Measurements from ENCODE around the gene ANO9.
A peak's percentile ranks its signal among the peaks of the same experiment; 100 is the strongest.

The ANO9 gene, protein sequence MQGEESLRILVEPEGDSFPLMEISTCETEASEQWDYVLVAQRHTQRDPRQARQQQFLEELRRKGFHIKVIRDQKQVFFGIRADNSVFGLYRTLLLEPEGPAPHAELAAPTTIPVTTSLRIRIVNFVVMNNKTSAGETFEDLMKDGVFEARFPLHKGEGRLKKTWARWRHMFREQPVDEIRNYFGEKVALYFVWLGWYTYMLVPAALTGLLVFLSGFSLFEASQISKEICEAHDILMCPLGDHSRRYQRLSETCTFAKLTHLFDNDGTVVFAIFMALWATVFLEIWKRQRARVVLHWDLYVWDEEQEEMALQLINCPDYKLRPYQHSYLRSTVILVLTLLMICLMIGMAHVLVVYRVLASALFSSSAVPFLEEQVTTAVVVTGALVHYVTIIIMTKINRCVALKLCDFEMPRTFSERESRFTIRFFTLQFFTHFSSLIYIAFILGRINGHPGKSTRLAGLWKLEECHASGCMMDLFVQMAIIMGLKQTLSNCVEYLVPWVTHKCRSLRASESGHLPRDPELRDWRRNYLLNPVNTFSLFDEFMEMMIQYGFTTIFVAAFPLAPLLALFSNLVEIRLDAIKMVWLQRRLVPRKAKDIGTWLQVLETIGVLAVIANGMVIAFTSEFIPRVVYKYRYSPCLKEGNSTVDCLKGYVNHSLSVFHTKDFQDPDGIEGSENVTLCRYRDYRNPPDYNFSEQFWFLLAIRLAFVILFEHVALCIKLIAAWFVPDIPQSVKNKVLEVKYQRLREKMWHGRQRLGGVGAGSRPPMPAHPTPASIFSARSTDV
- 22.5 to 124 (median 58.0) reads per million in 4 experiments for total RNA-seq

DNA sequence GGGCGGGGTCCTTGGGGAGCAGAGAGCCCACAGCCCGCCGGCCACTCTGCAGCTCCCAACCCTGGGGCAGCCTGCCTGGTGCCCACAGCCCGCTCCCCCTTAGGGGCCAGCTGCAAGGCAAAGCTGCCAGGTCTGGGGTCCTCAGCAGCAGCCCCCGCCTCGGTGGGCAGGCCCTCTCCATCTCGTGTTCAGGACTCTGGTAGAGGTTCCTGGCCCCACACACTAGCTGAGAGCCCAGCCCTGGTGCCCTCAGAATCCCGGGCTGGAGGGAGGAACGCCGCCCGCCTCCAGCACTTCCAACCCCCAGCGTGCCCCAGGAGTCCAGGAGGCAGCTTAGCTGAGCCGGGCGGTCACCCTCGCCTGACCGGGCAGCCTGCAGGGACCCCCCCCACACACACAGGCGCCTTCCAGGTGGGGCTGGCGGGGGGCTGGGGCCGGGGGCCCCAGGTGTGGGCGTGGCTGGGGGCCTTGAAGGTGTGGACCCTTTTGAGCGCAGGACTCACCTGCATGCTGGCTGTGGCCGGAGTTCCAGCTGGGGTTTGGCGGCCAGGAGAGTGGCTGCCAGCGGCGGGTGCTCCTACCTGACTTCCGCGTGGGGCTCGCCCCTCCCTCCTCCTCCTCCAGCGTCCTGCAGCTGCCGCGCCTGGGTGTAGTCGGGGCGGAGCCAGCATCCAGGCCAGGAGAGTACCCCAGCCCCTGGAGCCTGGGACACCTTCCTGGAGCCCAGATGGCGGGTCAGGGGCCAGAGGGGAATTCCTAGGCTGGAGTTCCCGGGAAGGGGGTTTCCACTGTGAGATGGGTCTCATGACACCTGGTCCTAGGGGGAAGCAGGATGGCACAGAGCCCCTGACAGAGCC, at the start of gene ANO9:
TSS of gene ANO9 (minus strand) at position 594 of the 857 bp plus-strand sequence. CDS start at position 509, 85 bp downstream.
- DNase-seq = peak; percentile 51

DNA sequence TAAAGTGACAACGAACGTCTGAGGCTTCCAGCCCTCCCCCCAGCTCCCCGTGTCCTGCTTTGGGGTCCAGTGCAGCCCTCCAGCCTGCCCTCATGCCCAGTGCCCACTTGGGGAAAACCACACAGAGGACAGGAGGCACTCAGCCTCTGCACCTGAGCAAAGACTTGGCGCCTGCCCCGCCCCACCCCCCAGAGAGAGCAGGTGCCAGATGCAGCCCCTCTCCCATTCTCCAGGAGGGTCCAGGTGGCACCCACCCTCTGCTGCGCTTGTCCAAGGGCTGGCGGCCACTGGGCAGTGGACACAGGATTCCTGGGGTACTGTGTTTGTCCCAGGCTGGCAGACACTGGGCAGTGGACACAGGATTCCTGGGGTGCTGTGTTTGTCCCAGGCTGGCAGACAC, 49.5 kb upstream of the ANO9 start:
- no peak for DNase-seq

DNA sequence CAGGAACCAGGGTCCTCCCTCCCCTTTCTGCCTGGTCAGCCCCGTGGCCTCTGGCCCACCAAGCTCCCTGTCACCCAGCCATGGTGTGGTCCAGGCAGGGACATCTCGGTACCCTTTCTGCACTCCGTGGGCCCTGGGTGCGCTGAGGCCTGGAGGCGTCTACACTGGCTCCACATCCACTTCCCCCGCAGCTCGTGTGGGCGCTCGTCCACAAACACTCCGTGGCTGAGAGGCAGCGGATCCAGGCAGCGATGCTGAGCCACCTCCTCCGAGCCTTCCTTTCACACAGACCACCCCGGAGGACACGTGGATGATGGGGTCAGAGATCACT, 49.1 kb upstream of the ANO9 start:
- no peak for DNase-seq

DNA sequence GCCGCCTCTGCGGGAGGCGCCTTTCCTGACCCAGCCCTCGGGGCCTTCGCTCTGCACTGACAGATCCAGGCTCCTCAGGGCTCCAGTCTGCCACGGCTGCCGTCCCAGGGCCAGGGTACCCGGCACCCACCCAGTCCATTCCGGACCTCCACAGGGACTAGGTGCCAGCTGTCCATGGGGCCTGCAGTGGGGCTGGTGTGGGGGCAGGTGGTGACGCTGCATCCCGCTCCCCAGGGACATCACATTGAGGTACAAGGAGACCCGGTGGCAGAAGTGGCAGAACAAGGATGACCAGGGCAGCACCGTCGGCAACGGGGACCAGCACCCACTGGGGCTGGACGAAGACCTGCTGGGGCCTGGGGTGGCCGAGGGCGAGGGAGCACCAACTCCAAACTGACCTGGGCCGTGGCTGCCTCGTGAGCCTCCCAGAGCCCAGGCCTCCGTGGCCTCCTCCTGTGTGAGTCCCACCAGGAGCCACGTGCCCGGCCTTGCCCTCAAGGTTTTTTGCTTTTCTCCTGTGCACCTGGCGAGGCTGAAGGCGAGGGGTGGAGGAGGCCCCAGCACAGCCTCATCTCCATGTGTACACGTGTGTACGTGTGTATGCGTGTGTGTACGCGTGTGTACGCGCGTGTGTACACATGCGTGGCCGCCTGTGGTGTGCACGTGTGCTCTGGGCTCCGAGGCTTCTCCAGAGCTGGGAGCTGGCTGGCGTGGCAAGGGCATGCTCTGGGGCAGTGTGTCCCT, 48.5 kb upstream of the ANO9 start:
- no peak for DNase-seq

DNA sequence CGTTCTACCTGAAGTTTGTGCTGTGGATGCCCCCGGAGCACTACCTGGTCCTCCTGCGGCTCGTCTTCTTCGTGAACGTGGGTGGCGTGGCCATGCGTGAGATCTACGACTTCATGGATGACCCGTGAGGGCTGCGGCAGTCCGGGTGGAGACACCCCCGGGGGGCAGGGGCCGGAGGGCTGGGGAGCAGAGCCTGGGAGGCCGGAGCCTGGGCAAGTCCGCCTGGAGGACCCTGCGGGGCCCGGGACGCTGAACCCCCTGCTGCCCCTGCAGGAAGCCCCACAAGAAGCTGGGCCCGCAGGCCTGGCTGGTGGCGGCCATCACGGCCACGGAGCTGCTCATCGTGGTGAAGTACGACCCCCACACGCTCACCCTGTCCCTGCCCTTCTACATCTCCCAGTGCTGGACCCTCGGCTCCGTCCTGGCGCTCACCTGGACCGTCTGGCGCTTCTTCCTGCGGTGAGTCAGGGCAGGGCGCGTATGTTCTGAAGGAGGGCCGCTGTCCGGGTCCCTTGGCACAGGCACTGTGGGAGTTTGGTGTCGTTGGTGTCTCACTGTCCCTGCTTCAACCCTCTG, 47.9 kb upstream of the ANO9 start:
- no peak for DNase-seq

DNA sequence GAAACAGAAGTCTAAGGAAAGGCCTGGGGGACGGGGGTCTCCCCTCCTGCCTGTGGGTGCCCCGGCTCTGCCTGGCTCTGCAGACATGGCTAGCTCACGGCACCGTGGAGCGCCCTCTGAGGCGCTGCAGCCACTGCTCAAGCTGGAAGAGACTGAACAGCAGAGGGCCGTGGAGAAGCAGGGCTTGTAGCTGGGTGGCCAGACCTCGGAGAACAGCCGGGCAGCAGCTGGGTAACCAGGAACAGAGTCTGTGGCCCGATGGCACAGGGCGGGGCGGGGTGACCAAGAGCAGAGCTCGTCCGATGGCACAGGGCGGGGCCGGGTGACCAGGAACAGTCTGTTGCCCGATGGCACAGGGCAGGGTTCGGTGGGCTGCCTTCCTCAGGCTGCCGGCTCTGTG, 47.2 kb upstream of the ANO9 start:
- DNase-seq = no peak

DNA sequence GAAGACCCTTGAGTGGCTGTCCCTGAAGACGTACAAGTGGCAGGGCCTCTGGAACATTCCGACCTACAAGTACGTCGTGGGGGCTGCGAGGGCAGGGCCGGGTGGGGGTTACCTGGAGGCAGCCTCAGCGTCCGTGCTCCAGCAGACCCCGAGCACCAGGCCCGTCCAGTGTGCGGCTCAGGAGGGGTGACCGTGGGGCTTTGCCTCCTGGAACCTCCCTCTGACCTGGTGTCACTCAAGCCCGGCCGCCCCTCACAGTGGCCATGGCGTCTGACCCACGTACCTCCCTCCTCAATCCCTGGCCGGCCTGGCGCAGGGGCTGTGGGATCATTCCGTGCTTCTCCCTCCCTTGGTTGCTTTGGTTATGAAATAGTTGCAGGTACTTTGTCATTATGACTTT, 46.8 kb upstream of the ANO9 start:
- DNase-seq = no peak

DNA sequence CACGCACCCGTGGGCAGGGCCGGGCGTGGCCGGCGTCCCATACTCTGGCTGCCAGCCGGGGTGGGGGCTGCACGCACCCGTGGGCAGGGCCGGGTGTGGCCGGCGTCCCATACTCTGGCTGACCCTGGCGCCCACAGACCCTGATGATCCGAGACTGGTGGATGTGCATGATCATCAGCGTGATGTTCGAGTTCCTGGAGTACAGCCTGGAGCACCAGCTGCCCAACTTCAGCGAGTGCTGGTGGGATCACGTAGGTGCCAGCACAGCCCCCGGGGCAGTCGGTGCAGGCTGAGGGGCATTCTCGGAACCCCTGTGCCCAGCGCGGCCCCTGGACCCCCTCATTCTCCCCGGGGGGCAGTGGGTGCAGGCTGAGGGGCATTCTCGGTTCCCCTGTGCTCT, 46.3 kb upstream of the ANO9 start:
- no peak for DNase-seq

DNA sequence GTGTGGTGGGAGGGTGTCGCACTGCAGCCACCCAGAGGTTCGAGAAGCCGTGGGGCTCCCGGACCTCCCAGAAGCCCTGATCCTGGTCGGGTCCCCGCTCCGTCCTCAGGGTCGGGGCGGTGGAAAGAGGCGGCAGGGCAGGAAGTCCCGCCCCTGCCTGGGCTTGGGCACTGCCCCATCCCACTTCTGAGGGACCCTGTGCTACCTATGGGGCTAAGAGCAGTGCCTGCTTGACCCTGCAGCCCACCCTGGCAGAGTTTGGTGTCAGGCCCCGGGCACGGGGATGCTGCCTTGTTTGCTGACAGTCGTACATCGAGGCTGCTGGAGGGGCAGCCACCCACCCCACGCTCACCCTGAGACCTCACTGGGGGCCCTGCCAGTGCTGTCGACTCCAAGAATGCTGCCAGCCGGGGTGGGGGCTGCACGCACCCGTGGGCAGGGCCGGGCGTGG, 45.8 kb upstream of the ANO9 start:
- DNase-seq = no peak

DNA sequence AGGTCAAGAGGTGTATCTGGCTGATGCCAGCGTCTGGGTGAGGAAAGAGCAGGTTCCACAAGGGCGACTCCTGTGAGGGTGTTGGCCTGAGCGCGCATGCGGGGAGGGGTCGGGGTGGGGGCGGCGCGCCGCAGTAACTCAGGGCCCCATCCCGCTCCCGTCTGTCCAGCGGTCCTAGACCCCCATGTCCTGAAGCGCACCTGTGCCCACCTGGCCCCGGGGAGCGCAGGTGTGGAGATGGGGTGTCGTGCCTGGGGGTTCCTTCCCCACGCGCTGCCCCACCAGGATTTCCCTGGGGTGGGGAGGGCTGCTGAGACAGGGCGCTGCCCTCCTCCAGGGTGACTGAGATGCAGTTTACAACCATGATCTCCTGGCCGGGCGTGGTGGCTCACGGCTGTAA, 44.4 kb upstream of the ANO9 start:
- DNase-seq = no peak

DNA sequence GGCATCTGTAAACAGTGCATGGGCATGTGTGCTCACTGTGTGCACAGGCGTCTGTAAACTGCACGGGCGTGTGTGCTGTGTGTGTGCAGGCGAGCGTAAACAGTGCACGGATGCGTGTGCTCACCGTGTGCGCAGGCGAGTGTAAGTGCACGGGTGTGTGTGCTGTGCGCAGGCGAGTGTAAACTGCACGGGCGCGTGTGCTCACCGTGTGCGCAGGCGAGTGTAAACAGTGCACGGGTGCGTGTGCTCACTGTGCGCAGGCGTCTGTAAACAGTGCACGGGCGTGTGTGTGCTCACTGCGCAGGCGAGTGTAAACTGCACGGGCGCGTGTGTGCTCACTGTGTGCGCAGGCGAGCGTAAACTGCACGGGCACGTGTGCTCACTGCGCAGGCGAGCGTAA, 42.8 kb upstream of the ANO9 start:
- DNase-seq = no peak

DNA sequence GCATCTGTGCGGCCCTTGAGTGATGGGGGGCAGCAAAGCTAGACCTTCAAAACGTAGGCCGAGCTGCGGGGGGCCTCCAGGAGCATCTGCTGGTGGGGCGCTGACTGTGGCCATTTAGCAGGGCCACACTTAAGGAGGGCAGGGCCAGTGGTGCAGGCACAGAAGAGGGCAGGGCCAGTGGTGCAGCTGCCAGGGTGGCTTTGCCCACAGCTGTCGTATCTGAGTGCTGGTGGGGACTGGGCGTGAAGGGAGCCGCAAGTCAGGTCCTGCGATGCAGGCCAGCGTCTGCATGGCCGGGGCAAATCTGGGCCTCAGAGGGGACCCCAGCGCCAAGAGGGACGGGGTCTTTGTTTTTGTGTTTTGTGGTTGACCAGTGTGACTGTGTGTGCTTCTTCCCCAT, 37.5 kb upstream of the ANO9 start:
- DNase-seq = no peak

DNA sequence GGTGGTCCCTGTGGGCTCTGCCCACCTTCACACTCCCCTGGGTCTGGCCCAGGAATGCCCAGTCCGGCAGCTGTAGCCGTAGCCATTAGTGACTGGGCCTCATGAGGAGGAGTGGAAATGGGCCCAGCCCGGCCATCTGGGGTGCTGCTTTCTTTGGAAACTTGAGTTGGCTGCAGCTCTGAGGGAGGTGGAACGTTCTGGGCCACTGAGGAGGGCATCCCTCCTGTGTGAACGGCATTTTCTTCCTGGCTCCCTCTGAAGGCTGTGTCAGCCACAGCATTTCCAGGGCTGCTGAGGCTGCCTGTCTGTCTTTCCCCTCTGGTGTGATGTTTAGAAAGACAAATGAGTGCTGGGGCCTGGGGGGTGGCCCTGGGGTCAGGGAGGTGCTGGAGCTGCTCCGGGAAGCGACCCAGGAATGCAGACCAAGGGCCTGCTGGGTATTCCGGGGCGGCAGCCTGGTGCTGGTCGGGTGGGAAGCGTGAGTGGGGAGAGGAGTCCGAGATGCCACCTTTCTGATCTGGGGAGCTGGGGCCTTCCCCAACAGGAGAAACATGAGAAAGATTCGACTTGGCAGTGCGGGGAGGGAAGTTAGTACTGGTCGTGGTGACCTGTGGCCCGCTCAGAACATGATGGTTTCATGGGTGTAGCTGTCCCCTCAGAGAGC, 35.4 kb upstream of the ANO9 start:
- no peak for DNase-seq

DNA sequence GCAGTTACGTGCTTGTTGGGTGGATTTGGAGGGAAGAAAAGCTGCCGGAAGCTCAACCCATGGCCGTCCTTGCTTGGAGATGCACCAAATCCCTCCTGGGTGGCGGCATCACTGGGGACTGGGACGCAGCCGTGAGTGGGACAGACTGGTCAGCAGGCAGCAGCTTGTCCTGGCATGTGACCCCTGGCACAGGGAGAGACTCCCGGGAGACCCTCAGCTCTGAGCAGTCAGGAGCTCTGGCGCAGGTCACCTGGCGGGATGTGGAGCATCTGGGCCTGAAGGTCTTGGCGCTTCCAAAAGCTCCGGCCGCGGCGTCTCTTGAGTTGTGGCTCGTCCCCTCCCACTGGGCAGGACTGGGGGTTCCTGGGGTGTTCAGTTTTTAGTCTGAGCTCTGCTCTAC, 34.6 kb upstream of the ANO9 start:
- no peak for DNase-seq

DNA sequence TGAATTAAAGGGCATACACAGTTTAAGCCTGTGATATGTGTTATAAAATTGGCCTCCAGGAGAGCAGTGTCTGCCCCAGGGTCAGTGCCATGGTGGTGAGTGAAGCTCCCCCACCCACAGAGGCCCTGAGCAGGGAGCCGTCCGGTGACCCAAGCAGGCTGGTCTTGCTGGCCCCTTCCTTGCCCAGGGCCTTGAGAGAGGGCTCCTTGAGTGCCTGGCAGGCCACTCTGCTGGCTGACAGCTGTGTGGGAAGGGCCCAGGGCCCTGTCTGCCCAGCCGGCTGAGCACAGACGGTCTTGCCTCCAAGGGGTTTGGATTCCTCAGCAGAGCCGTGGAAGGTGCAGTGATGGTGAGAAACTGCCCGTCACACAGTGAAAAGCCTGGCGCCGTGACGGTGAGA, 34.1 kb upstream of the ANO9 start:
- DNase-seq = no peak

DNA sequence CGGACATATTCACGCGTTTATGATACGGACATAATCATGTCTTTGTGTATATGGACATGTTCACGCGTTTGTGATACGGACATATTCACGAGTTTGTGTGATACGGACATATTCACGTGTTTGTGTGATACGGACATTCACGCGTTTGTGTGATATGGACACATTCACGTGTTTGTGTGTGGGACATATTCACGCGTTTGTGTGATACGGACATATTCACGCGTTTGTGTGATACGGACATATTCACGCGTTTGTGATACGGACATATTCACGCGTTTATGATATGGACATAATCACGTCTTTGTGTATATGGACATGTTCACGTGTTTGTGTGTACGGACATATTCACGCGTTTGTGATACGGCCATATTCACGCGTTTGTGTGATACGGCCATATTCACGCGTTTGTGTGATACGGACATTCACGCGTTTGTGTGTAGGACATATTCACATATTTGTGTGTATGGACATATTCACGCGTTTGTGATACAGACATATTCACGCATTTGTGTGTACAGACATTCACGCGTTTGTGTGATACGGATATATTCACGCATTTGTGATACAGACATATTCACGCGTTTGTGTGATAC, 33.2 kb upstream of the ANO9 start:
- no peak for DNase-seq

DNA sequence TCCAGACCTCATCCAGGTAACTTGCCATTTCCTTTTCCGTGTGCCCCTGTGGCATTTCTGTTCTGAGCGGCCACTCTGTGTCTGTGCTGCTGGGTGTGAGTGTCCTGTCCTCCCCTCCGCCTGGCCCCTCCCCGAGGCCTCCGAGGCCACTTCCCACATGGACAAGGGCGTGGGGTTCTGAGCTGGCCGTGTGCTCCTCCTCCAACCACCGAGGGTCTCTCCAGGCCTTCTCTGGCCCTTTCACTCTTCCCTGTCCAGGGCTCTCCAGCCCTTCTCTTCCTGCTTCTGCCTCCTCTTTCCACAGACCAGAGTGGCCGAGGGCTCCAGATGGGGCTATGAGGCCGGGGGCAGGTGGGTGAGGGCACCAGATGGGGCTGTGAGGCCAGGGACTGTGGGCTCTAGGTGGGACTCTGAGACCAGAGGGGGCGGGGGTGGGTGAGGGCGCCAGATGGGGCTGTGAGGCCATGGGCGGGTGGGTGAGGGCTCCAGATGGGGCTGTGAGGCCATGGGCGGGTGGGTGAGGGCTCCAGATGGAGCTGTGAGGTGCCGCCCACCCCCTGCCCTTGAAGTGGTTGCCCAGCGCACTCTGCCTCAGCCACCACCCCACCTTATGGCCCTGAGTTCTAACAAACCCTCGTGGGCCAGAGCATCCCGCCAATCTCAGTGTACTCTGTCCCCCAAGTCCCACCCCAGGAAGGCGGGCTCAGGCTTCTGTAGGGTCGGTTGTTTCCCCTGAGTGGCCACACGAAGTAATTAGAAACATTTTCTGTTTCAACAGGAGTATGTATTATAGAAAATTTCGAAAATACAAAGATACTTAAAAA, 32.4 kb upstream of the ANO9 start:
- no peak for DNase-seq

DNA sequence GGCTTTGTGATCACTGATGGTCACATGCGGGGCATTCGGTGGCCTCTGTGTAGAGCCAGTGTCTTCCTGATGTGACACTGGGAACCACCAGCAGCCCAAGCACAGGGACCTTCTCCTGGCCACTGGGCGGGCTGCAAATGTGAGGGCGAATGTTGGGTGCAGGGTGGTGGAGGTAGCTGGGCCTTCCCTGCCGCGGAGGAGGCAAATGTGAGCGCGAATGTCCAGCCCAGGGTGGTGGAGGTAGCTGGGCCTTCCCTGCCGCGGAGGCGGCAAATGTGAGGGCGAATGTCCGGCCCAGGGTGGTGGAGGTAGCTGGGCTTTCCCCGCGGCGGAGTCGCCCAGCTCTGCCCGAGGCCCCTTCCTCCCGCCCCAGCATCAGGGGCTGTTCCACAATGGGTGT, 31.6 kb upstream of the ANO9 start:
- DNase-seq = no peak

DNA sequence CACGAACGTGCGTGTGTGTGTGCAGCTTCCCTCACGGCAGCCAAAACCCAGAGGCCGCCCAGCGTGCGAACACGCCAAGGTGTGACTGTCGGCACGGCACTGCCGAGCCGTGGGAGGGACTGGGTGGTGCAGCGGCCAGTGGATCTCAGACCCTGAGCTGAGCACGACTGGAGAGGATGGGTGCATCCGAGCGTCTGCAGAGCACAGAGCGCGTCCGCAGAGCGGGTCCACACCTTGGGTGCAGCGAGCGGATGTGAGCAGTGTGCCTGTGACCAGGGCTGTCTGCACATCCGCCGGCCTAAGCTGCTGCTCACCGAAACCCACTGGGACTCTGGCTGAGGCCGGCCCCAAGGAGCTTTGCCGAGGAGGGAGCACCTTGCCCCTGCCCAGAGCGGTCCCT, 31.0 kb upstream of the ANO9 start:
- no peak for DNase-seq

DNA sequence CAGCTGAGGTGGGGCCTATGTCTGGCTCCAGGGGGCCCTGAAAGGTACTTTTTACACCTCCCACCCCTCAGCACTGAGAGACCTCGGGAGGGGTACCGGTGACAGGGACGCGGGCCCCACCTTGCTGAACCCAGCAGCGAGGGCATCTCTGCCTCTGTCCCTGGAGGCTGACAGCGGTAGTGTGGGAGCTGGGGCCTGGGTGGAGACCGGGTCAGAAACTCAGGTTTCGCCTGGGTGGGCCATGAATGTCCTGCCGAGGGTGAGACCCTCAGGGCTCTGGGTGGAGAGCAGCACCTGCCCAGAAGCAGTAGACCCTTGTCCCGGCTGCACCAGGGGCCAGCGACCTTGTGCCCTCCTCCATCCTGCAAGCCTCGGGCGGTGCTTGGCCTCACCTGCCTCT, 30.5 kb upstream of the ANO9 start:
- no peak for DNase-seq

All from effector CD8-positive, alpha-beta T cell (primary cell).